Measurements from ENCODE around the gene SPON1.
"Not testable (repeated sequence)": the region's sequence is repeated elsewhere in the genome, so short reads cannot be mapped to it uniquely, and the experiment has no call there.

DNA sequence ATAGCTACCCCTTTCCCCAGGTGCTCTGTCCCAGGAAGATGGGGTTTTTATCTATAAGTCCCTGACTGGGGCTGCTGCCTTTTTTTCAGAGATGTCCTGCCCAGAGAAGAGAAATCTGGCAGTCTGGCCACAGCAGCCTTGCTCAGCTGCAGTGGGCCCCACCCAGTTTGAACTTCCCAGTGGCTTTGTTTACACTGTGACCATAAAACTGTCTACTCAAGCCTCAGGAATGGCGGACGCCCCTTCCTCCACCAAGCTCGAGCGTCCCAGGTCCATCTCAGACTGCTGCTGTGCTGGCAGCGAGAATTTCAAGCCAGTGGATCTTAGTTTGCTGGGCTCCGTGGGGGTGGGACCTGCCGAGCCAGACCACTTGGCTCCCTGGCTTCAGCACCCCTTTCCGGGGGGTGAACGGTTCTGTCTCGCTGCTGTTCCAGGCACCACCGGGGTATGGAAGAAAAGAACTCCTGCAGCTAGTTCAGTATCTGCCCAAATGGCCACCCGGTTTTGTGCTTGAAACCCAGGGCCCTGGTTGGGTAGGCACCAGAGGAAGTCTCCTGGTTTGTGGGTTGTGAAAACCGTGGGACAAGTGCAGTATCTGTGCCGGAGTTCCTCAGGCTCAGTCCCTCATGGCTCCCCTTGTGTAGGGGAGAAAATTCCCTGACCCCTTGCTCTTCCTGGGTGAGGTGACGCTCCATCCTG, 29.8 kb downstream of the SPON1 start:
- TF ChIP-seq, protein P1, sequence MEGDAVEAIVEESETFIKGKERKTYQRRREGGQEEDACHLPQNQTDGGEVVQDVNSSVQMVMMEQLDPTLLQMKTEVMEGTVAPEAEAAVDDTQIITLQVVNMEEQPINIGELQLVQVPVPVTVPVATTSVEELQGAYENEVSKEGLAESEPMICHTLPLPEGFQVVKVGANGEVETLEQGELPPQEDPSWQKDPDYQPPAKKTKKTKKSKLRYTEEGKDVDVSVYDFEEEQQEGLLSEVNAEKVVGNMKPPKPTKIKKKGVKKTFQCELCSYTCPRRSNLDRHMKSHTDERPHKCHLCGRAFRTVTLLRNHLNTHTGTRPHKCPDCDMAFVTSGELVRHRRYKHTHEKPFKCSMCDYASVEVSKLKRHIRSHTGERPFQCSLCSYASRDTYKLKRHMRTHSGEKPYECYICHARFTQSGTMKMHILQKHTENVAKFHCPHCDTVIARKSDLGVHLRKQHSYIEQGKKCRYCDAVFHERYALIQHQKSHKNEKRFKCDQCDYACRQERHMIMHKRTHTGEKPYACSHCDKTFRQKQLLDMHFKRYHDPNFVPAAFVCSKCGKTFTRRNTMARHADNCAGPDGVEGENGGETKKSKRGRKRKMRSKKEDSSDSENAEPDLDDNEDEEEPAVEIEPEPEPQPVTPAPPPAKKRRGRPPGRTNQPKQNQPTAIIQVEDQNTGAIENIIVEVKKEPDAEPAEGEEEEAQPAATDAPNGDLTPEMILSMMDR (IDR thresholded peaks at IDR 0.05) = not testable (repeated sequence)
- not testable (repeated sequence) for TF ChIP-seq POLR2A, POLR2AphosphoS5, EP300 (IDR thresholded peaks at IDR 0.05)
